Skeletal muscle cell (primary cell): Measurements from ENCODE around the gene WNT2B.
A peak's percentile ranks its signal among the peaks of the same experiment; 100 is the strongest.

Experiments used
- DNase-seq: peaks from one replicate; pipeline ENCODE4 v3.0.0-alpha.2; 2010; ENCODE audit warnings: low read depth
- H3K4me3 ChIP-seq: 2 replicates; pipeline ENCODE4 v1.5.1; 2011; ENCODE audit warnings: low read depth, mild to moderate bottlenecking, control low read depth, low read length, moderate library complexity

WNT2B gene

GRCh38 chr1:112504001-112504660 lies 4.6 kb upstream of the WNT2B start:
- H3K4me3 ChIP-seq = no peak overlapping the region
- DNase-seq = no peak

- DNase-seq = no peak
- H3K4me3 ChIP-seq = no peak overlapping the region
Measured at GRCh38 chr1:112504661-112505399, 3.9 kb upstream of the WNT2B start.

- H3K4me3 ChIP-seq = no peak overlapping the region
- DNase-seq = no peak
Measured at GRCh38 chr1:112505400-112505785, 3.4 kb upstream of the WNT2B start.

- H3K4me3 ChIP-seq = no peak overlapping the region
- DNase-seq = no peak
Measured at GRCh38 chr1:112505878-112506277, 2.9 kb upstream of the WNT2B start.

DNA sequence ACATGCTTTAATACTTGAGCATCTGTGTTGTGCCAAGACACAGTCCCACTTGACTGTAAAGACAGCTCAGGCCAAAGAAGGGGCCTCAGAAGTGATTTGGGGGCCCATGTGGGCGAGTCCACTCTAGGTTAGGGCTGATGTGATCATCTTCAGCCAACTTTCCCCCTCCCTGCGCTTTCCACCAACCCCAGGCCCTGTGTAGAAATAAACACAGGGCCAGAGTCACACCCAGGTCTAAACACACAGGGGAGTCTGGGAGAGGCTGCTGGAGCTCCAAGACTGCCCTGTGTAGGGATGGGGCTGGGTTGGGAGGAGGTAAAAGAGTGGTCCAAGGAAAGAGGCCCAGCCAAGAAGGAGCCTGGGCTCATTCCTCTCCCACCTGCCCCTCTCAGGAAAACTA lies 2.5 kb upstream of the WNT2B start:
- DNase-seq = no peak
- no peak overlapping the region for H3K4me3 ChIP-seq

DNA sequence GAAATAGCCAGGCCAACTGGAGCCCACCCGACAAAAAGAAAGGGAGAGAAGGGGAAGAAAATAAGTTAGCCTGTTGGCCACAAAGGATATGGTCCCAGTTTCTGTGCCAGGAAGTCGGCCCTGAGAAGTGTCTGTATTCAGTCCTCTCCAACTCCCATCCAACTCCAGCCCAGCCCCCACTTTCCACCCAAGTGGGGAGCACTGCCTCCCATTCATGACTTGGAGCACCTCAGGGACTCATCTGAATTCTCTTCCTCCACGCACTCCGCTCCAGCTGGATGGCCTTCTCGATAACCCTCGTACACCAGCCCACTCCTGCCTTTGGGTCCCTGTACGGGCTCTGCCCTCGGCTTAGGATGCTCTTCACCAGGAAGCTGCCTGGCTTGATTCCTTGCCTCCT lies 2.0 kb upstream of the WNT2B start:
- no peak for DNase-seq
- H3K4me3 ChIP-seq = no peak overlapping the region

- H3K4me3 ChIP-seq = no peak overlapping the region
Measured at GRCh38 chr1:112507336-112507735, 1.4 kb upstream of the WNT2B start.

DNA sequence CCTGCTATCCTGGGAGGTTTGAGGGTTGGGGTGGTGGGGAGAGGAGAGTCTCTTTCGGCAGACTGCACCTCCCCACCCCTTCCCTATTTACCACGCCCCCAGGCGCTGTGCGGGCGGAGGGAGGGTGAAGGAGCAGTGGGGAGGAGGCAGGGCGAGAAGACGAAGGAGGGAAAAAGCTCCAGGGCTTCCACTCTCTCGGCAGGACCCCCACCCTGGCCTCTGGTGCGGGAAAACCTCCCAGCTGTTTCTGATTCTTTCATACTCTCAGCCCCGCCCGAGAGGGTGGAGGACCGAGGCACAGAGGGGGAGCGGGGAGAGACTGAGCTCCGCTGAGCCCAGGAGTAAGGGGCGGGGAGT lies 866 bp upstream of the WNT2B start:
- DNase-seq = no peak
- H3K4me3 ChIP-seq = peak overlapping the region; percentile 51

More at GRCh38 chr1:112507336-112507735, 1.4 kb upstream of the WNT2B start:
- no peak for DNase-seq

DNA sequence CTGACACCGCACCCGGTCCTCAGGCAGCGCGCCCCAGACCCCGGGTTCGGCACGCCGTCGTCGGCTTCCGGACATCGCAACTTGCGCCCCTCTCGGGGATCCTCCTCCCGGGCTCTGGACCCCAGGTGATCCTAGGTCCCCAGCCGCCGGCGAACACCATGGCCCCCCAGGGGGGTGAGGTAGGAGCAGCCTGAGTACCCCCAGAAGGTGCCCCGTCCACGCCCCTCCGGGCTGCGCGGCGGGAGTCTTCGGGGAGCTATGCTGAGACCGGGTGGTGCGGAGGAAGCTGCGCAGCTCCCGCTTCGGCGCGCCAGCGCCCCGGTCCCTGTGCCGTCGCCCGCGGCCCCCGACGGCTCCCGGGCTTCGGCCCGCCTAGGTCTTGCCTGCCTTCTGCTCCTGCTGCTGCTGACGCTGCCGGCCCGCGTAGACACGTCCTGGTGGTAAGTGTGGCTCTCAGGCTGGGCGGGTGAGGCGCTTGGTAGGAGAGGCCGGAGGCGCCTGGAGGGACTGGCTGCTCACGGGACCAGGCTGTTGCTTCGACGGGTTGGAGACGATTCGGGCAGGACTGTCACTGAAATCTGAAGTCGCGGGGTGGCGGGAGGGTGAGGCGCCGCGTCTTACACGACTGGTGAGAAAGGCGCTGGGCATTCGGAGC lies 367 bp downstream of the WNT2B start:
- H3K4me3 ChIP-seq = peak overlapping the region; percentile 51
- no peak for DNase-seq

GRCh38 chr1:112509660-112510178 lies 954 bp downstream of the WNT2B start:
- H3K4me3 ChIP-seq = no peak overlapping the region
- DNase-seq = no peak

GRCh38 chr1:112510340-112510739 lies 1.6 kb downstream of the WNT2B start:
- no peak for DNase-seq
- no peak overlapping the region for H3K4me3 ChIP-seq

GRCh38 chr1:112511897-112512296 lies 3.1 kb downstream of the WNT2B start:
- no peak overlapping the region for H3K4me3 ChIP-seq
- DNase-seq = no peak

DNA sequence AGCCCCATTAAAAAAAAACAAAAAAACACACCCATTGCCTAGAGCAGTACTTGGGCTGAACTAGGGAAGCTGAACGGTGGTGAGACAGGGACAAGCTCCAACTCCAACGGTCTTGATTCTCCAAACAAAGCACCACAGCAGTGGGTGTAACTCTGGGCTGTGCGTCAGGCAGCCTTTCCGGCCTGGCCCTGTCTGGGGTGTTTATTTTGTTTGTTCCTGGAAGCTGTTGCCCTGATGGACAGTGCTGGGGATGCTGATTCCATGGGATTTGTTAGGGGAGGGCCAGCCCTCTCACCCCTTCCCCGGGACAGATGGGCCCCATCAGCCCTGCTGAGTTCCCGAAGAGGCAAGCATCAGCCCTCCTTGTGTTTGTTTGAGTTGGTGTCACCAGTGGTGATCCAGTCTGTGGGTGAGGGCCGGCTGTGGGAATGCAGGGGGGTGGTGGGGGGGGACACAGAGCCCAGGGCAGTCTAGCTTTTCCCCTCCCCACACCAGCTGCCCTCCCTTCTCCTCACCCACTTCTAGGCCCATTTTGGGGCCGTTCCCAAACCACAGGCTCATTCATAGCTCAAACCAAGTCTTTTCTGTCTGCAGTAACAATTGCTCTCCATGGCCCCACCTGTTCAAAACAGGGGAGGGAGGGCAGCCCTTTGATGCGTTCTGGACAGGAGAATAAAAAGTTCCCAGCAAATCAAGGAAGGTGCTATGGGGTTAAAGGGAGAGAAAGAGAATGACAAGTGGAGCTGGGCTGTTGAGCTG lies 4.5 kb downstream of the WNT2B start:
- no peak overlapping the region for H3K4me3 ChIP-seq
- DNase-seq = no peak

DNA sequence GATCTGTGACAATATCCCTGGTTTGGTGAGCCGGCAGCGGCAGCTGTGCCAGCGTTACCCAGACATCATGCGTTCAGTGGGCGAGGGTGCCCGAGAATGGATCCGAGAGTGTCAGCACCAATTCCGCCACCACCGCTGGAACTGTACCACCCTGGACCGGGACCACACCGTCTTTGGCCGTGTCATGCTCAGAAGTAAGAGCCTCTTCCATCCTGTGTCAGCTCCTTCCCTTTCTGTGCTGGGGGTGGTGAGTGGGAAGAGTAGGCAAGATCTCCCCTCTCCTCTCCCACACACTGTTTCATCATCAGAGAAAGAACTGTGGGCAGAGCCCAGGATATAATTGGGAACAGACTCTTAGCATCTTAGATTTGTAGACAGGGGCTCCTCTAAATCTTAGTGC lies 6.1 kb downstream of the WNT2B start:
- DNase-seq = no peak
- H3K4me3 ChIP-seq = no peak overlapping the region

GRCh38 chr1:112515311-112516009 lies 6.7 kb downstream of the WNT2B start:
- DNase-seq = no peak
- no peak overlapping the region for H3K4me3 ChIP-seq

DNA sequence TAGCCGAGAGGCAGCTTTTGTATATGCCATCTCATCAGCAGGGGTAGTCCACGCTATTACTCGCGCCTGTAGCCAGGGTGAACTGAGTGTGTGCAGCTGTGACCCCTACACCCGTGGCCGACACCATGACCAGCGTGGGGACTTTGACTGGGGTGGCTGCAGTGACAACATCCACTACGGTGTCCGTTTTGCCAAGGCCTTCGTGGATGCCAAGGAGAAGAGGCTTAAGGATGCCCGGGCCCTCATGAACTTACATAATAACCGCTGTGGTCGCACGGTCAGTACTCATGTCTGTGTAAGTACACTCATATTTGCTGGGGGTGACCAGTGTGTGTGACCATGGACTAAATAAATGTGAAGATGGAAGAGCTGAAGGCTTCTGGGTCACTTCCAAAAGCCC lies 7.4 kb downstream of the WNT2B start:
- no peak overlapping the region for H3K4me3 ChIP-seq
- DNase-seq = no peak

DNA sequence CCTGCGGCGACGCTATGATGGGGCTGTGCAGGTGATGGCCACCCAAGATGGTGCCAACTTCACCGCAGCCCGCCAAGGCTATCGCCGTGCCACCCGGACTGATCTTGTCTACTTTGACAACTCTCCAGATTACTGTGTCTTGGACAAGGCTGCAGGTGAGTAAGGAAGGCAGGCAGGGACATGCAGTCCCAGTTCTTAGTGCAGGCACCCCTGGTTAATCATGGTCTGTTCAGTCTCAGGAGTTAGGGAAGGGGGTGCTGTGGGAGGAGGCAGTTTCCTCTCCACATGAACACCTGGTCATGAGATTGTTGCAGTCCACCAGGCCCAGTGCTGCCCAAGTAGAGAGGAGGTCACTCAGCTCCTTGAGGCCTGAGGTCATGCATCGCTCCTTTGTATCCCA lies 8.5 kb downstream of the WNT2B start:
- no peak overlapping the region for H3K4me3 ChIP-seq
- no peak for DNase-seq

GRCh38 chr1:112517646-112518045 lies 8.9 kb downstream of the WNT2B start:
- no peak for DNase-seq
- H3K4me3 ChIP-seq = no peak overlapping the region

GRCh38 chr1:112518186-112518585 lies 9.4 kb downstream of the WNT2B start:
- DNase-seq = no peak
- H3K4me3 ChIP-seq = no peak overlapping the region
